ENCODE measurements around the gene CHAF1A.

CHAF1A gene

GRCh38 chr19:4405977-4406376, 3.5 kb downstream of the CHAF1A start:
- no peak for DNase-seq (ENCODE audit: low spot score)

- DNase-seq (ENCODE audit: low spot score) = no peak
Measured at GRCh38 chr19:4406626-4407025, 4.2 kb downstream of the CHAF1A start.

DNA sequence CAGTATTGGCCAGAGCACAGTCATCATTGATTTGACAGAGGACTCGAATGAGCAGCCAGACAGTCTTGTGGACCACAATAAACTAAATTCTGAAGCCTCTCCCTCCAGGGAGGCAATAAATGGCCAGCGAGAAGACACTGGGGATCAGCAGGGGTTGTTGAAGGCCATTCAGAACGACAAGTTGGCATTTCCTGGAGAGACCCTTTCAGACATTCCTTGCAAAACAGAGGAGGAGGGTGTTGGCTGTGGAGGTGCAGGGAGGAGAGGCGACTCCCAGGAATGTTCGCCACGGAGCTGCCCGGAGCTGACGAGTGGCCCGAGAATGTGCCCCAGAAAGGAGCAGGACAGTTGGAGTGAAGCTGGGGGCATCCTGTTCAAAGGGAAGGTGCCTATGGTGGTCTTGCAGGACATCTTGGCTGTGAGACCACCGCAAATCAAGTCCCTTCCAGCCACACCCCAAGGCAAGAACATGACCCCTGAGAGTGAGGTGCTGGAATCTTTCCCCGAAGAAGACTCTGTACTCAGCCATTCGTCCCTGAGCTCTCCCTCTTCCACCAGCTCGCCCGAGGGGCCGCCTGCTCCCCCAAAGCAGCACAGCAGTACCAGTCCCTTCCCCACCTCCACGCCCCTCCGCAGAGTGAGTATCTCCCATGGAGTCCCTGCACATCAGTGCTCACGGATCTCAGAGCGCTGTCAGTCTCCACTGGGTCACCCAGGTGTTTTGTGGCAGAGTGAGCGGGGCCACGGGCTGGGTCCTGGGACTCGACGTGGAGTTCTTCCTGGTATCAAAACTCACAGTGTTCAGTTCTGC, 6.9 kb downstream of the CHAF1A start:
- no peak for DNase-seq (ENCODE audit: low spot score)

GRCh38 chr19:4413588-4413987, 11.1 kb downstream of the CHAF1A start:
- no peak for DNase-seq (ENCODE audit: low spot score)

- no peak for DNase-seq (ENCODE audit: low spot score)
Measured at GRCh38 chr19:4414144-4414799, 11.8 kb downstream of the CHAF1A start.

GRCh38 chr19:4414800-4415321, 12.4 kb downstream of the CHAF1A start:
- DNase-seq (ENCODE audit: low spot score) = no peak

- DNase-seq (ENCODE audit: low spot score) = no peak
Measured at GRCh38 chr19:4415352-4415751, 12.9 kb downstream of the CHAF1A start.

DNA sequence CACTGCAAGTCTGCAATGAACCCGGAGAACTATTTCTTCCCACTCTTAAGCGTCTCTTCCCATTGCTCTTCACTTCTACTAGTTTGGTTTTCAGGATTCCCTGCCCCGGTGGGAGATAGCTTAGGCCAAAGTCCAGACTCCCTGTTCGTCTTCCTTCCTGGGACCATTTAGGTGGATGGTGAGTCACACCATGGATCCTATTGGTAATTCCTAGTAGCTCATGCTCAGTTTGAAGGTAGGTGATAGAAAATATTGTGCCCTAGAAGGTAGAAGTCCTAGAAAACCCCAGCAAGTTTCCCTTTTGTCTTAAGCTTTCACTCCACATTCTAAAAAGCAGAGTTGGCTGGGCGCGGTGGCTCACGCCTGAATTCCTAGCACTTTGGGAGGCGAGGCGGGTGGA, 13.8 kb downstream of the CHAF1A start:
- no peak for DNase-seq (ENCODE audit: low spot score)

GRCh38 chr19:4423416-4424126, 21.1 kb downstream of the CHAF1A start:
- DNase-seq (ENCODE audit: low spot score) = no peak

- peak; percentile 91 for DNase-seq (ENCODE audit: low spot score)
Measured at GRCh38 chr19:4425537-4425936, 23.1 kb downstream of the CHAF1A start.

GRCh38 chr19:4428326-4428975, 26.0 kb downstream of the CHAF1A start:
- no peak for DNase-seq (ENCODE audit: low spot score)

GRCh38 chr19:4429256-4429655, 26.8 kb downstream of the CHAF1A start:
- no peak for DNase-seq (ENCODE audit: low spot score)

DNA sequence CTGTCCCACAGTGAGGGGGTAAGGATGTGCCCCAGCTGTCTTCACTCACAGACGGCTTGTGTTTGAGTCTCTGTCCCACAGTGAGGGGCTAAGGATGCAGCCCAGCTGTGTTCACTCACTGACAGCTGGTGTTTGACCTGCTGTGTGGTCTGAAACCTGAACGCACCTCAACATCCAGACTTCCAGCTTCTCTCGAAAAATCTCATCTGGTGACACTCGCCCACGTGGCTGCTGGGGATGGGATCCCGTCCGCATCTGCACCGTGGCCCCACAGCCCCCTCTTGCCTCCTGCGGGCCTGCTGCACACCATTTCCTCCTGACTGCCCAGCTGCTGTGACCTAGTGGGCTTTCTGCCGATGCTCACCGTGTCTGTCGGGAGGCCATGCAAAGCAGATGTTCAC, 27.3 kb downstream of the CHAF1A start:
- DNase-seq (ENCODE audit: low spot score) = no peak

GRCh38 chr19:4430760-4431159, 28.3 kb downstream of the CHAF1A start:
- no peak for DNase-seq (ENCODE audit: low spot score)

DNA sequence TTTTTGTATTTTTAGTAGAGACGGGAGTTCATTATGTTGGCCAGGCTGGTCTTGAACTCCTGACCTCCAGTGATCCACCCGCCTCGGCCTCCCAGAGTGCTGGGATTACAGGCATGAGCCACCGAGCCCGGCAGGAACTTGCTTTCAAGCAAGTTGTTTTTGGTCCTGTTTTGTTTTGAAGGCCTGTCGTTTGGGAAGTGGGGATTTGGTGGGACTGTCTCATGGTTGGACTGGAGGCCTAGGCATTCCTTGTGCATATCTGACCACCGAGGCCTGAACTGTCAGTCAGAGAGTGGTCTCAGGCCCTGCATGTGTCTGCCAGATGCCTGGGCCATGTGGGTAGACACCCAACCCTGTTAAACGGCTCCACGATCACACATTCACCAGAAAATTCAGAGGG, 28.9 kb downstream of the CHAF1A start:
- no peak for DNase-seq (ENCODE audit: low spot score)

GRCh38 chr19:4431808-4432674, 29.6 kb downstream of the CHAF1A start:
- no peak for DNase-seq (ENCODE audit: low spot score)

- DNase-seq (ENCODE audit: low spot score) = no peak
Measured at GRCh38 chr19:4432918-4433506, 30.6 kb downstream of the CHAF1A start.

GRCh38 chr19:4434391-4434790, 32.0 kb downstream of the CHAF1A start:
- DNase-seq (ENCODE audit: low spot score) = no peak

GRCh38 chr19:4436231-4436630, 33.8 kb downstream of the CHAF1A start:
- DNase-seq (ENCODE audit: low spot score) = no peak

- no peak for DNase-seq (ENCODE audit: low spot score)
Measured at GRCh38 chr19:4437103-4437502, 34.7 kb downstream of the CHAF1A start.

- no peak for DNase-seq (ENCODE audit: low spot score)
Measured at GRCh38 chr19:4439243-4439642, 36.8 kb downstream of the CHAF1A start.

All from hepatic stellate cell (primary cell).